ENCODE results near the gene SLFN12L.
"Not testable (repeated sequence)": the region's sequence is repeated elsewhere in the genome, so short reads cannot be mapped to it uniquely, and the experiment has no call there.

Gene SLFN12L

DNA sequence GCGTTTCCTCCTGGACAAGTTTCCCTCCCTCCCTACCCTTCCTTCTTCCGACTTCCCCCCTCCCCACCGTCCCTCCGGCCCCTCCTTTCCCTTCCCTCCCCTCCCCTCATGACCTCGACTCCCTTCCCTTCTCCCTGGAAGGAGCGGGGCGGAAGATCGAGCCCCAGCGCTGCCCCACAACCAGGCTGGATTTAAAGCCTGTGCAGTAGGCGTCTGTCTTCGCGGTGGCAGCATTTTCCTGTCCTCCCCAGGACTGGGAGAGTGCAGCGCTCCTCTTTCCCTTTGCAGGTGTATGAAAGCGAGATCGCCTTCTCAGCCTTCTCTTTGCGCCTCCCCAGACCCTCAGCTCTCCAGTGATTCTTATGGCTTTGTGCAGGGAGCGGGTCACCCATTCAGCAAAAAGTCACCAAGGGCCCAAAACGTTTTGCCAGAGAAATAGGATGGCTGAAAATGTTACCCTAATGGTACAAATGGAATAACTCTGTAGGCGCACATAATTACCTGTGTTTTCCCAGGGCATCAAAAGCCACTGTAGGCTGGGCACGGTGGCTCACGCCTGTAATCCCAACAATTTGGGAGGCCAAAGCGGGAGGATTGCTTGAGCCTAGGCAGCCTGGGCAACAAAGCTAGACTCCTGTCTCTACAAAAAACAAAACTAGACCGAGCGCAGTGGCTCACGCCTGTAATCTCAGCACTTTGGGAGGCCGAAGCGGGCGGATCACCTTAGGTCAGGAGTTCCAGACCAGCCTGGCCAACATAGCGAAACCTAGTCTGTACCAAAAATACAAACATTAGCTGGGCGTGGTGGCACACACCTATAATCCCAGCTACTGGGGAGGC is 40.8 kb downstream of the SLFN12L start:
- no peak for DNase-seq (ENCODE audit: low spot score)

DNA sequence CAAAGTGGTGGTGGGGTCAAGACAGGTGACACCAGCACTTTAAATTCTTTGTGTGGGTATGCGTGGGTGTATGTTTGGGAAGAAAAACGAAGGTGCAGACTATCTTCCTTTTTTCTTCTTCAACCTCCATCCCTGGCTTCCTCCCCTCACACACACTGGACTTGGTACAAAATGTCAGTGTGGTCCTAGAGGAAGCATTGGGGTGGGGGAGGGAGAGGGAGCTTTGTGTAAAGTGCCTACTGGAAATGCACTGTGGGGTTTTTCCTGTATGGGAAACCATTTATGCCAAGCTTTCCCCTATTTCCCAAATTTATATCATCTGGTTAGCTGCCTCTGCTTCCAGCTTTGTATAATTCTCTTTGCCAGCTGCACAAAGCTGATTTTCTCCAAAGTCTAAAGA is 44.4 kb downstream of the SLFN12L start:
- no peak for DNase-seq (ENCODE audit: low spot score)

DNA sequence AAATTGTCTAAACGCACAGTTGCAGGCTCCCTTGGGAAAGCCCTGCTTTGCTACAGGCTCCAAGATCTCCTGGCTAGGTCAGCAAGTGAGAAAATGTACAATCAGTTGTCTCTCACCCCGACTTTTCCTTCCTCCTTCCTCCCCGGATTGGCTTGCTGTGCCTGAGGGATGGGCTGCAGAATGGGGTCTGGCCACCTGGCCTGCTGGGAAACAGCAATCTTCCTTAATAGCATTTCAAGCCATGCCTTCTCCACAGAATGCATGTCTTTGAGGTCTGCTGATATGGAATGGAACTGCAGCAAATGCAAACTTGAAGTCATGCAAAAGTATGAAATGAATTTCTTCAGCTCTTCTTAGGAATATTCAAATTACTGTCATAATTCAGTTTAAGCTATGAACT is 46.1 kb downstream of the SLFN12L start:
- DNase-seq (ENCODE audit: low spot score): no peak

DNA sequence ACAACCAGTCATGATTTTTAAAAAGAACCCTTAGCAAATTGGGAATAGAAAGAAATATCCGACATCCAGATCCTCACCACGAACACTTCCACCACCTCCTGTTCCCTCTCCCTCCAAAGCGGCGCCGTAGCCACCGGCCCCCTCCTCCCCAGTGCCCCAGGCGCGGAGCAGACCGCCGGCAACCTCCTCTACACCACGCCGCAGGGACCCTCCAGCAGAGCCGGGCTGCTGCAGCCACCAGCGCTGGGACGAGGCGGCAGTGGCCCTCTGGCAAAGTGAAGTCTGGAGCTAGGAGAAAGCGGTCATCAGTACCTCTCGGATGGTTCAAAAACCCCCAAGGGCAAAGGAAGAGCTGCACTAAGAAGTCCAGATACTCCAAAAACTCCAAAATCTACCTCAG is 47.5 kb downstream of the SLFN12L start:
- DNase-seq (ENCODE audit: low spot score): no peak

DNA sequence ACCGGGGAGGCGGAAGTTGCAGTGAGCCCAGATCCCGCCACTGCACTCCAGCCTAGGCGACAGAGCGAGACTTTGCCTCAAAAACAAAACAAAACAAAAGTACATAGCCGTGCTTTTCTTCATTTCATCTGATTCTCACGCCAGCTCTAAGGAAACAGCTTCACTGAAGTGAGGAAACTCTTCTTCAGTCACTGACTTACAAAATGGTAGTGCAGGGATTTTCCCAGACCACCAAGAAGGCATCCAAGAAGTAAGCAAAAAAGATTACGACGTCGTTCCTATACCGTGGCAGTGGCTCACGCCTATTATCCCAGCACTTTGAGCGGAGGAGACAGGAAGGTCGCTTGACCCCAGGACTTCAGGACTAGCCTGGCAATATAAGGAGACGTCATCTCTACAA is 48.5 kb downstream of the SLFN12L start:
- DNase-seq (ENCODE audit: low spot score): no peak

DNA sequence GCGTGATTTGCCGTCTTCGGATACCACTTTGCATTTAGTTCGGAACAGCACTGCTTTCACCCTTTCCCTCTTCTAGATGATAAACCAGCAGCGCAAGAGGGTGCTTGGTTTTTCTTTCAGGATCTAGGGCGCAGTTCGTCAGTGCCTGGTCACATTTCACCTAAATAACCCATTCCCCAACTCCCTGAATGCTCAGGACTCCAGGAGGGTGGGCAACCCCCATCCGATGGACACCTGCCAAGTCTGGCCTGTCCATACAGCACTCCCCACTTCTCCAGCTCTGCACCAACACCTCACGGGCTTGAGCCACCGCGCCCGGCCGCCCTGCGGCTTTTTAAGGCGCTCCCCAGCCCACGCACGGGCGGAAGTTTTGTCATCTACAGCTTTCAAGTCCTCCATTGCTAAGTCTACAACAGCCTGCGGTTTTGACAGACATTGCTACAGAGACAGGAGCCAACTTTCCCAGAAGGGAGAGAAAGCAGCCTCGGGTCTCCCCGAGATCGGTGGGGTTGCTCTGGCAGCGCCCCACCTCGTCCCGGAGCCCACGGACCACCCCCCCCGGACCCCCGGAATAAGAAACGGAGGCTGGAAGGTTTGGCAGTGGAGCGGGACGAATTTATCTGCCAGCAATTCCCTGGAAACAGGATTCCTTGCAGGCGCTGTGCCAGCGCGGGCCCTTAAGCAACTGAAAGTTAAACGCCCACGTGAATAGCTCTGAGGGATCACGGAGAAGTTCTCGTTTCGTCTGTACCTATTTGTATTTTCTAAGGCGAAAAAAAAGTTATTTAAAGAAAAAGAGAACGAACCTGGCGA is 50.4 kb downstream of the SLFN12L start:
- peak; percentile 5 for DNase-seq (ENCODE audit: low spot score)

DNA sequence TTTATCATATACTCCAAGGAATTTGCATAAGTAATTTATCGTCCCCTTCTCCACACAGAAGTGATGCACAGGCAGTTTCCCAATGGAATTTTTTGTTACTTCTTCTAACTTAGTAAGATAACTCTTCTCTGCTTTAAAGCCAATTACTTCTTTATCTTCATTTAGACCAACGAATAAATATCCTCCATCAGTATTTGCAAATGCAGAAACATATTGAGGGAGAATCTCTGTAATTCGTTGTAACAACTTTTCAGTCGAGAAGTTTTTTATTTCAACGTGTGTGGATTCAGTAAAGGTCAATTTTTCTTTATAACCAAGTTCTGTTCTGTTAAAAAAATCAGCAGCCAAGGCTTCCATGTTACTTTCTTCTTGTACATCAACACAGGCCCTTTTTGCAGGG is 58.2 kb downstream of the SLFN12L start:
- no peak for DNase-seq (ENCODE audit: low spot score)

DNA sequence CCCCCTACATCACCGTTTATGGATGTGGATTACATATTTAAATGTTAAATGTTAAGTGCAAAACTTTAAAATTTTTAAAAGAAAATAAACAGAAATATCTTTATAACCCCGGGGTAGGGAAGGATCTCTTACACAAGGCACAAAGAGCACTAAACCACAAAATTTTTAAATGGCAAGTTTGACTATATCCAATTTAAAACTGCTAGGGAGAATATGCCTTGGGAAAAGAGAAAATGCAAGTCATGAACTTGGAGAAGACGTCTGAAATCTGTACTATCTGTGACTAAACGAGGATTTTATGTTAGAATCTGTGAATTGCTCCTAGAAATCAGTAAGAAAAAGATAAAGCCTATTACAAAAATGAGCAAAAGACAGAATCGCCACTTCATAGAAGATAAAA is 60.2 kb downstream of the SLFN12L start:
- no peak for DNase-seq (ENCODE audit: low spot score)

DNA sequence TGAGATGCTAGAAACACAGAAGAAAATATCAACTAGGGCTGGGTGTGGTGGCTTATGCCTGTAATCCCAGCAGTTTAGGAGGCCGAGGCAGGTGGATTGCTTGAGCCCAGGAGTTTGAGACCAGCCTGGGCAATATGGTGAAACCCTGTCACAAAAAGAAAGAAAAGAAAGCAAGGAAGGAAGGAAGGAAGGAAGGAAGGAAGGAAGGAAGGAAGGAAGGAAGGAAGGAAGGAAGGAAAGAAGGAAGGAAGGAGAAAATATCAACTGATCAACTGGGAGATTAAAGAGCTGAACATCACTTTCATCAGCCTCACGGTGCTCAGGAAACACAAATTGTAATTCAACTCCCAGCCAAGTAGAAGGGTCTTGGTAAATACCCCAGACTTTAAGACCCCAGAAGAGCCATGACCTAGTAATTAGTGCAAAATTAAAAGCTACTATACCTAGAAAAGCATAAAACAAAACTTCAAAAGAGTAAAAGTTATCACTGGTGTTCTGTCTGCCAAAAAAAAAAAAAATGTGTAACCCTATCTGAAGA is 61.1 kb downstream of the SLFN12L start:
- no peak for DNase-seq (ENCODE audit: low spot score)

DNA sequence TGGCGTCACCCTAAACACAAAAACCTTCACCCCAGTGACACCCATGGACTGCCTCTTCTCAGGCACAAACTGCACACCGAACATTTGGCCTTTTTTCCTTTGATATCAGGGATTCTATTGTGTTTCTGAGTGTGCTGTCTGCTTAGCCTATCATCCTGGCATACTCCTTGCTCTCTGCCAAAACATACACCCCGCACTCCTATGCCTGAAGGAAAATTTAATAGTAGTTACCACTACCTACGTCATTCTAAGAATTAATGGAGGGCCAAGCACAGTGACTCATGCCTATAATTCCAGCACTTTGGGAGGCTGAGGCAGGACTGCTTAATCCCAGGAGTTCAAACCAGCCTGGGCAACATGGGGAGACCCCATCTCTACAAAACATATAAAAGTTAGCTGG is 69.0 kb downstream of the SLFN12L start:
- no peak for DNase-seq (ENCODE audit: low spot score)

DNA sequence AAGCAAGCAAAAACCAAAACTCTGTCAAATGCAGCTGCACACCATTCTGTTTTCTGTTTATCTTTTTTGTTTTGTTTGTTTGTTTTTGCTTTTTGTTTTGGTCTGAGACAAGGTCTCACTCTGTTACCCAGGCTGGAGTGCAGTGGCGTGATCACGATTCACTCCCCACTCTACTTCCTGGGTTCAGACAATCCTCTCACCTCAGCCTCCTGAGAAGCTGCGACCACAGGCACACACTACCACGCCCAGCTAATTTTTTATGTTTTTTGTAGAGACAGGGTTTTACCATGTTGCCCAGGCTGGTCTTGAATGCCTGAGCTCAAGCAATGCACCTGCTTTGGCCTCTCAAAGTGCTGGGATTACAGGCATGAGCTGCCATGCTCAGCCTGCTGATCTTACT is 69.7 kb downstream of the SLFN12L start:
- DNase-seq (ENCODE audit: low spot score): no peak

DNA sequence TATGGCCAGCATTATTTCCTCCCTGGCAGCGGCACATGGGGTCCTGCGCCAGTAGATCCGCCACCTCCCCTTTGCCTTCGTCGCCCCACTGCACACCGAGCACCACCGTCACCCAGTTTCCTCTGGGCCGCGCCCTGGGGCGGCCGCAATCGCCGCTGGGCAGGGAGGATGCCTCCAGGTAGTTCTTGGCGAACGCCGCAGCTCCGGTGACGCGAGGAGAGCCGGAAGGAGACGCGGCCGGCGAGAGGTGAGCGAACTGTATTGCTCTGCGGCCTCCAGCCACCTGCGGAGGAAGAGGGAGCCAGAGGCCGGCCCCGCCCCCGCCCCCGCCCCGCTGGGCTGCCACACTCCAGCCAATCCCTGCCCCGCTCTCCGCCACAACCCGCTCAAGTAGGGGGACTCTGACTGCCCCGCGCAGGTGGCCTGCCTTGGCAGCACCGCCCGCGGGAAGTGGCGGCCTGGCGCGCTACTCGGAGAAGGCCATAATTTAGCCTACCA is 77.1 kb downstream of the SLFN12L start:
- peak; percentile 27 for DNase-seq (ENCODE audit: low spot score)

DNA sequence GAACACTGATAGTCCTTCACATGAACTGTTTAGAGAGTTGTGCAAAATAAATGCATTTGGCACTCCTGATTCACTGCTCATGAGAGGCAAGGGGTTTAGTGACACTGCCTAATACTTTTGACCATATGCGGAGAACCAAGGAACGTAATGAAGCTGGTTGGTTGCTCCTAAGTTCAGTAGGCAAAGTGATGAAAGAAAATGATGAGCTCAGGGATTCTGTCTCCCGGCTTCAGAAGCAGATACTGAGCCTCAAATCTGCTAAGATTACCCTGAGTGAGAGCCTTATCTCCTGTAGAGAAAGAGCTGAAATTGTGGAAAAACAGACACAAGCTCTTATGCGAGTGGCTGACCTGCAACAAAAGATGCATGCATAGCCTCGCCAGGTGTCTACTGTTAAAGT is 83.4 kb downstream of the SLFN12L start:
- not testable (repeated sequence) for DNase-seq (ENCODE audit: low spot score)

DNA sequence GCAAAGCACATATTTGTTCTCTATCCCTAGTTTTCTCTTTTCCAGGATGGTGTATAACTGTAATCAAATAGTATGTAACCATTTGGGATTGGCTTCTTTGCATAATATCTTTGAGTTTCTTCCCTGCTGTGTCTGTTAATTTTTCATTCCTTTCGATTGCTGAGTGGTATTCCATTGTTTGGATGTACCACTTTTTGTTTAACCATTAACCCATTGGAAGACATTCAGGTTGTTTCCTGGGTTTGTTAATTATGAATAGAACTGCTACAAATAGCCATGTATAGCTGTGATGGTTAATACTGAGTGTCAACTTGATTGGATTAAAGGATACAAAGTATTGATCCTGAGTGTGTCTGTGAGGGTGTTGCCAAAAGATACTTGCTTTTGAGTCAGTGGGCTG is 84.3 kb downstream of the SLFN12L start:
- DNase-seq (ENCODE audit: low spot score): no peak

DNA sequence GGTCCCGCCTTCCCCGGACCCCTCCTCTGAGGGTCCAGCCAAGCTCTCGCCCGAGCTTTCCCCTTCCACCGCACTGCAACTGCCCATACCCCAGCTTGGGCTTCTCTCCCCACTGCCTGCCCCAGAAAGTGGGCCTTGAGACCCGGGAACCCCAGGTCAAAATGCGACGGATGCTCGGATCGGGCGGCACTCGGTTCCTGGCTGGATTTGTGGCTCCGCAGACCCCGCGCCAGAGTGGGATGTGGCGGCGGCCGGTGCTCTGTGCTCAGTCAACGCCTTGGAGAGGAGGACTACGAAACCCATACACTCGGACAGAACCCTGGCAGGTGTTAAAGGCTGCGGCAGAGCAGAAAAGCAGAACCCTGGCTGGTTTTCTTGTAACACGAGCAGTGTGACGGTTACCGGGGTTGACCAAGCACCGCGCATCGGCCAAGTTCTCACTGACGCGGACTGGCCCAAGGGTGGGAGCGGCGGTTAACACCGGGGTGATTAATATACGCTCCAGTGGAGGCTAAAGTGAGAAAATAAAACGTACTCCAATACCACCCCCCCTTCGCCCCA is 88.0 kb downstream of the SLFN12L start:
- DNase-seq (ENCODE audit: low spot score): no peak

DNA sequence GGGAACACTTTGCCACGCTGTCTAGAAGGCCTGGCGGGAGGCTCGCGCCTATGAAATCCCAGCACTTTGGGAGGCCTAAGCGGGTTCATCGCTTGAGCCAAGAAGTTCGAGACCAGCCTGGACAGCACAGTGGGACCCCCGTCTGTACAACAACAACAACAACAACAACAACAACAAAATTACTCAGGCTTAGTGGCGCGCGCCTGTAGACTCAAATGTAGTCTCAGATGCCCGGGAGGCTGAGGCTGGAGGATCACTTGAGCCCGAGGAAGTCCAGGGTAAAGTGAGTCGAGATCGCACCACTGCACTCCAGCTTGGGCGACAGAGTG is 88.6 kb downstream of the SLFN12L start:
- no peak for DNase-seq (ENCODE audit: low spot score)

DNA sequence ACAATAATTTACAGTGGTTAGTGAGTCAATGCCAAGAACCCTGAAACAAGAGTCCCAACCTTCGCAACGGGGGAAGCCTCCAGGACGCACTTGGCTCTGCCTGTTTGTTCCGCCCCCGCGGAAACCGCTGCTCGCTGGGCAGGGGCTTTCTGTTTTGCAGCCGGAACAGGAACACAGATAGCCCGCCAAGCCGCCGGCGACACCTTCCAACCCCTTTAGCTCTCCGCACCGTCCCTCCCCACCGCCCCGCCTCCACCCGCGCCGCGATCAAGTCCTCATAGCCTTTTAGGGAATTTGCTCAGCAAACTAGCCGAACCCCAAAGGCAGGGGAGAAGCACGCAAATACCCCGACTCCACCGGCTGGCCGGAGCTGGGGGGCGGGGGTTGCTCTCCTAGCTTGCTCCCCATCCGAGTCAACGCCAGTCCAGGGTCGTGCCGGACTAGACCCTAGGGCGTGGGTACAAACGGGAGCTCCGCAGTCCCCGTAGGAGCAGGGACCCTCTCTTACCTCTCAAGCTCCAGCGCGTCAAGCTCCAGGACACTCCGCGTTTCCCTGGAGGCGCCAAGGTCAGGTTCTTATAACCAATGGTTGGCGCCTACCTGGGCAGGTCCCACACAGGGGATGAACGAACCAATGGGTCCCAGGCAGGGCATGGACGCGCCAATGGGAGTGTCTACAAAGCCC is 89.1 kb downstream of the SLFN12L start, which contains the start of gene SLFN13:
Gene SLFN13, minus strand, starts transcription at position 553 of the 685 bp plus-strand sequence. CDS start 3,086 bp downstream, outside the sequence.
- no peak for DNase-seq (ENCODE audit: low spot score)

DNA sequence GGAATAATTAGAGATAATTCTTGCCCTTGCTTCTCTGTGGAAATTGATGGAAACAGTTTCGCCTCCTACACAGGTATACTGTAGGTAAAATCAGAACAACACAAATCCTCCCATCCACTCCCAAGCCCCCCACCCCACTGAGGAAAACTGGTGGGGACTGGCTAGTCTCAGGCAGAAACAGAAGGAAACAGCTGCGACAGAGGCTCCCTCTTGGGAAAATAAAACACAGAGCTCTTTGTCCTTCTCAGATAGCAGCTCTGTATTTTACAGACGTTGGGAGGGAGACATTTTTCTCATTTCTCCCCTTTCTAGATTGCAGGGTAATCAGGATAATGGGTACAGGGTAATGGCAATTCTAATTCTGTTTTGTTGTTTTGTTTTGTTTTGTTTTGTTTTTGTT is 90.0 kb downstream of the SLFN12L start:
- DNase-seq (ENCODE audit: low spot score): no peak

DNA sequence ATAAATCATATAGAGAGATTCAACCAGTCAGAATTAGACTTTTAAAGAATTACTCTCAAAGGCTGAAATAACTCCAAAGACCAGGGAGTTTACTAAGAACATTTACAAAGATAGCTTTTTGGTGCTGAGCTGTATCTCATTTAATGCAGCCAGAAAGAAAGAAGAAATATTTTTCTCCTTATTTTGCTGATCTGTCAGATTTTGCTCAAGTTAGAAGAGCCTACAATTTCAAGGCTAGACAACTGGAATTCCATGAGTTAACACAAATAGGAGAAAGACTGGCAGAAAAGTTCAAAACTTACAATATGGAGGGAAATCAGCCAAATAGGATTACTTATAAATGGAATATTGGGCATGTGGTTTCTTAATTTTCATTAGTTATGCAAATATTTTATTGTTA is 99.0 kb downstream of the SLFN12L start:
- DNase-seq (ENCODE audit: low spot score): no peak

DNA sequence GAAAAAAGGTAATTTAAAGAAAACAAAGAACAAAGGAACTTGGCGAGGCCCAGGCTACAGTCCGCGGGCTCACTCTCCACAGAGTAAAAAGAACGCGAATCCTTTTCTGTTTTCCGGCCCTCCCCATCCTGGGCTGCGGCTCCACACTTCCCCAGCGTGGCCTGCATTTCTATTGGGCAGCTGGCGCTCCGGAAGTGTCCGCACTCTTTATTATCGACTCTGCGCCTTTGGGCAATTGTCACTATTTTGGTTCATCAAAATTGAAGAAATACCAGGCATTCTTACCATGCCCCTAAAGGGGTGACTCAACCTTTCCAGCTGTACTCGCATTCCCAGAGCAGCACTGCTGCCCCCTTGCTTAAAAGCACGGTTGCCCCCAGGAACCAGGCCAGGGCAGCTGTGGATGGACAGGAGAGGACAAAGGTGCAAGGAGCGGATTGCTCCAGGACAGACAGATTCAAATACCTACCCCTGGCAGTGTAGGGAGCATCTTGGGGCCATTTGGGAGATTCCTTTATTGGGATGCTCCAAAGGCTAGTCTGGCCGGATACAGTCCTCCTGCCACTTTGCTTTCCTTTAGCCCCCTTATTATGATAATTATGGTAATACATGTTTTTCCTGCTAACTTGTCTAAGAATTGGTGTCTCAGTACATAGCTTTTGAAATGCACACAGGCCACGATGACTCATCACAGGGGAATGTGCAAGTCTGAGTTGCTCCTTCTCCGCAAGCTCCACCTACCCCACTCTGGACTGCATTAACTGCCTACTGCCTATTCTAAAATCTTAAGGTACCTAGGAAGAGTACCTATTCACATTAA is 104.2 kb downstream of the SLFN12L start:
- peak; percentile 88 for DNase-seq (ENCODE audit: low spot score)
